Endothelial cell of hepatic sinusoid (primary cell): ENCODE measurements around the gene MYCBPAP.

Experiments
- in situ Hi-C: cut with HindIII; loops from 2 replicates; pipeline ENCODE4 v1.10.0; 2017; ENCODE audit warnings: low sequenced_read_pairs

The MYCBPAP gene

GRCh38 chr17:50565402-50566350, 57.4 kb downstream of the MYCBPAP start:
- in situ Hi-C loops, result no loop called here

- in situ Hi-C loops, result no loop called here
Measured at GRCh38 chr17:50566886-50567285, 58.6 kb downstream of the MYCBPAP start.

- in situ Hi-C loops, result no loop called here
Measured at GRCh38 chr17:50568659-50569058, 60.4 kb downstream of the MYCBPAP start.

GRCh38 chr17:50569592-50569991, 61.4 kb downstream of the MYCBPAP start:
- in situ Hi-C loops, result no loop called here

DNA sequence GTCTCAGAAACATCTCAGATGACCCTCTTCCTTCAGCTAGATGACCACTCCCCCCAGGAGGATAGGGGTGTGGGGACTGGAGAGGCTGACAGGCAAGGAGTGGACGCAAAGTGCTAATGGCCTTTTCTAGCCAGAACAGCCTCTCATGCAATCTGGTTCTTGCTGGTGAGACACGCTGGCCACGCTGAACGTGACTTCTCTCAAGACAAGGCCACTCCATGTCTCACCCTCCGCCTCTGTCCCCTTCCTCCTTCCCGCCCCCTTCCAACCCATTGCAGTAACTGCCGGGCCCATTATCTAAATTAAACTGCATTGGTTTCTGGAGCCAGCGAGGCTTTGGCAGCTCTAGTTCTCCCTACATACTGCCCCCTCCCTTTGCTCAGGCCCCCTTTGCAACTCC, 61.8 kb downstream of the MYCBPAP start:
- in situ Hi-C loops, result no loop called here

DNA sequence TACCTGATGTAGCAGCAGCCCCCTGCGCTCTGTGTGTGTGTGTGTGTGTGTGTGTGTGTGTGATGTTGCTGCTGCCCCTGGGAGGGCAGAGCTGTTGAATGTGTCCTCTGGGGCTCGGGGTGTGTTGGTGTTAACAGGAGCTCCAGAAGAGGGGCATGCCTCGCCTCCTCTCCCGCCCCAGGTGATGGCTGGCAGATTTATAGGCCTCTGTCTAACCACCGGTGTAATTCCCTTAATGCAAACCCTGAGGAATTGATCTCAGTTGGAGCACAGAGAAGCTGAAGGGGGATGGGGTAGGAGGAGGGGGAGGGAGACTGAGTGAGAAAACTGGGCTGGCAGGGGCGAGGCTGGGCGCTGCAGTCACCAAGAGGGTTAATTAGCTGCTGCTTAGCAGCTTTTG, 62.3 kb downstream of the MYCBPAP start:
- in situ Hi-C loops, result no loop called here

DNA sequence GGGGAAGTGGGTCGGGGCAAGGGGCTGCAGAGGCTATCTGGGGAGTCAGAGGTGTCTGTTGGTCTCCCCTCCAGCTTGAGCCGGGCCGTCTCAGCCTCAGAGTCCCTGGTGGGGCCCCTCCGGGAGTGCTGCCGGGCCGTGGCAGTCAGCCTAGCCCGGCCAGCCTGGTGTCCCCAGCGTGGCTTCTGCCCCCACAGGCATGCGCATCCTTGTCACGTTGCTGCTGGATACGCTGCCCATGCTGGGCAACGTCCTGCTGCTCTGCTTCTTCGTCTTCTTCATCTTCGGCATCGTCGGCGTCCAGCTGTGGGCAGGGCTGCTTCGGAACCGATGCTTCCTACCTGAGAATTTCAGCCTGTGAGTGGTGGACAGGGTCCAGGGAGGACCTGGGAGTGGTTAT, 63.4 kb downstream of the MYCBPAP start:
- in situ Hi-C loops, result no loop called here

- in situ Hi-C loops, result no loop called here
Measured at GRCh38 chr17:50572541-50572940, 64.3 kb downstream of the MYCBPAP start.

GRCh38 chr17:50573866-50574611, 65.8 kb downstream of the MYCBPAP start:
- in situ Hi-C loops, result no loop called here

DNA sequence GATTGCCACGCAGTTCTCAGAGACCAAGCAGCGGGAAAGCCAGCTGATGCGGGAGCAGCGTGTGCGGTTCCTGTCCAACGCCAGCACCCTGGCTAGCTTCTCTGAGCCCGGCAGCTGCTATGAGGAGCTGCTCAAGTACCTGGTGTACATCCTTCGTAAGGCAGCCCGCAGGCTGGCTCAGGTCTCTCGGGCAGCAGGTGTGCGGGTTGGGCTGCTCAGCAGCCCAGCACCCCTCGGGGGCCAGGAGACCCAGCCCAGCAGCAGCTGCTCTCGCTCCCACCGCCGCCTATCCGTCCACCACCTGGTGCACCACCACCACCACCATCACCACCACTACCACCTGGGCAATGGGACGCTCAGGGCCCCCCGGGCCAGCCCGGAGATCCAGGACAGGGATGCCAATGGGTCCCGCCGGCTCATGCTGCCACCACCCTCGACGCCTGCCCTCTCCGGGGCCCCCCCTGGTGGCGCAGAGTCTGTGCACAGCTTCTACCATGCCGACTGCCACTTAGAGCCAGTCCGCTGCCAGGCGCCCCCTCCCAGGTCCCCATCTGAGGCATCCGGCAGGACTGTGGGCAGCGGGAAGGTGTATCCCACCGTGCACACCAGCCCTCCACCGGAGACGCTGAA, 67.5 kb downstream of the MYCBPAP start:
- in situ Hi-C loops, result no loop called here

DNA sequence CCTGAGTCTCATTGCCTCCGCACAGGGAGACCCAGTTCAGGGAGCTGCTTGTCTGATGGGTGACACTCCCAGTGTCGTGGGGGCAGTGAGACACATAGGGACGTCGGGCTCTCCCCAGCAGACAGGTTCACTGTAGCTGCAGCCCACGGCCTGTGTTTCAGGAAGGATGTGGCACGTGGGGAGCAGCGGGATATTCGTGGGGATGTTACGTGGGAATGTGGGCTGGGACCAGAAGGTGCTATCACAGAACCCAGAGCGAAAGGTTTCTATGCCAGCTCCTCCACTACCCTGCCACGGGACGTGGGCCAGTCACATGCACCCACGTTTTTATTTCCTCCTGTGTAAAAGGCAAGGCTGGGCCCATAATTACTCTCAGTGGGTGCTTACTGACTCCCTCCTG, 68.6 kb downstream of the MYCBPAP start:
- in situ Hi-C loops, result no loop called here

GRCh38 chr17:50577451-50577954, 69.3 kb downstream of the MYCBPAP start:
- in situ Hi-C loops, result no loop called here

DNA sequence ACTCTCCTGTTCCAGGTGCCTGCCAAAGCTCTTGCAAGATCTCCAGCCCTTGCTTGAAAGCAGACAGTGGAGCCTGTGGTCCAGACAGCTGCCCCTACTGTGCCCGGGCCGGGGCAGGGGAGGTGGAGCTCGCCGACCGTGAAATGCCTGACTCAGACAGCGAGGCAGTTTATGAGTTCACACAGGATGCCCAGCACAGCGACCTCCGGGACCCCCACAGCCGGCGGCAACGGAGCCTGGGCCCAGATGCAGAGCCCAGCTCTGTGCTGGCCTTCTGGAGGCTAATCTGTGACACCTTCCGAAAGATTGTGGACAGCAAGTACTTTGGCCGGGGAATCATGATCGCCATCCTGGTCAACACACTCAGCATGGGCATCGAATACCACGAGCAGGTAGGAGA, 69.9 kb downstream of the MYCBPAP start:
- in situ Hi-C loops, result no loop called here

- in situ Hi-C loops, result no loop called here
Measured at GRCh38 chr17:50579399-50579798, 71.2 kb downstream of the MYCBPAP start.

DNA sequence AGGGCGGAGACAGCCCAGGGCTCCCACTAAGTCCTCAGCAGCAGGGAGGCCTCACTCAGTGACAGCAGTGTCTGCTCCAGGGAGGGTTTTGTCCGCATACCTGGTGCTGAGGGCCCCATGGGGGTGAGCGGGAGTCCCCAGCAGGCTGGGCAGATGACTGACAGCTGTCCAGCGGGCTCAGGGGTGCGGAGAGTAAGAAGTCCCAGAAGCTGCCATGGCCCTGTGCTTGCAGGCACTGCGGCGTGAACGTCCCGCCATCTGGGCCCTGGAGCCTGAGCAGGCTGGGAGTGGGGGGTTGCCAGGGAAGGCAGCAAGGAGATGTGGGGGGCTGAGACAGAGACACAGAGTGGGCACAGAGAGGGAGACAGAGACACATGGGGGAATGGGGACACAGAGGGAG, 72.4 kb downstream of the MYCBPAP start:
- in situ Hi-C loops, result no loop called here
